Right lobe of liver (tissue), 4 donors: ENCODE data around the gene TLX1.

Source experiments
- CTCF ChIP-seq, 4 donors: fragments of 200-600 bp in 3 of 4; fragments of 450-650 bp in 1 of 4; IDR thresholded peaks; one replicate each; pipeline versions ENCODE4 v1.5.1 to v1.8.0; 2016 to 2022; ENCODE audit warnings: antibody characterized with exemption in 4 of 4, mild to moderate bottlenecking in 2 of 4
- POLR2A ChIP-seq: fragments of 450-650 bp; IDR thresholded peaks from one replicate; pipeline ENCODE4 v1.6.1; 2017; ENCODE audit warnings: antibody characterized with exemption, mild to moderate bottlenecking
- donor health status: DM: no; HTN: no; CAD: no.
- donor health status: DM: no; HTN: no; CAD: no.
- donor health status: DM: no; HTN: yes; CAD: no.

GRCh38 chr10:101174319-101174718, 43.2 kb downstream of the TLX1 start:
- TF ChIP-seq CTCF (IDR thresholded peaks at IDR 0.05) = no peak
- no peak for TF ChIP-seq POLR2A
